Endothelial cell of umbilical vein (primary cell): ENCODE data around the gene SFMBT2. TPM values are rescaled to one million over a fixed set of nuclear protein-coding genes. Genes with fewer than 3 reads are reported as not detected.

Source experiments
- BruUV-seq: library from RNA; stranded (reverse); fragments of 400-500 nt; replicated peaks from 2 replicates; lab custom pipeline; 2021; lab: Mats Ljungman, UMichigan
- CTCF ChIA-PET: fragments of 300-600, 350-600 bp; sonication (Branson Sonifier 250); formaldehyde crosslinking; loops from one replicate; lab custom pipeline; 2021; ENCODE audit warnings: antibody characterized with exemption, inconsistent platforms; lab: Charles Lee
- POLR2A ChIA-PET: fragments of 300-600, 350-600 bp; sonication (Branson Sonifier 250); formaldehyde crosslinking; loops from one replicate; lab custom pipeline; 2021; ENCODE audit warnings: antibody characterized with exemption, inconsistent platforms; lab: Charles Lee
- DNase-seq: peaks from one replicate; pipeline ENCODE4 v3.0.0-alpha.2; 2011; ENCODE audit warnings: low read depth, low spot score
- FAIRE-seq: peaks from 2 replicates; lab custom pipeline; 2011; peaks lifted over from hg19 to GRCh38; lab: Jason Lieb, UNC
- H2AFZ ChIP-seq: 2 replicates; pipeline ENCODE4 v1.6.0; 2012; ENCODE audit warnings: low read depth, low read length, control low read depth, inconsistent platforms
- H3K27ac ChIP-seq: 2 replicates; pipeline ENCODE4 v1.5.1; 2011; ENCODE audit warnings: low read depth, mild to moderate bottlenecking, control low read depth, low read length, moderate library complexity; ENCODE audit not compliant: insufficient read depth
- H3K27me3 ChIP-seq, 2 experiments: 2 replicates each; pipeline versions ENCODE4 v1.6.0 to v1.6.1; 2011; ENCODE audit warnings: low read length in 2 of 2, mixed read lengths in 1 of 2; ENCODE audit not compliant: control insufficient read depth in 2 of 2, insufficient read depth in 2 of 2
- H3K36me3 ChIP-seq, 2 experiments: 2 replicates in 1 of 2; 3 replicates in 1 of 2; pipeline ENCODE4 v1.5.1; 2011; ENCODE audit warnings: low read length in 2 of 2, mild to moderate bottlenecking in 1 of 2, moderate library complexity in 1 of 2; ENCODE audit not compliant: control insufficient read depth in 2 of 2, insufficient read depth in 2 of 2; ENCODE audit errors: extremely low read depth in 1 of 2
- H3K4me1 ChIP-seq: 3 replicates; pipeline ENCODE4 v1.5.1; 2011; ENCODE audit warnings: mild to moderate bottlenecking, low read length; ENCODE audit not compliant: control insufficient read depth, insufficient read depth; ENCODE audit errors: extremely low read depth
- H3K4me2 ChIP-seq: 2 replicates; pipeline ENCODE4 v1.6.1; 2011; ENCODE audit warnings: low read length, control low read depth, mixed read lengths; ENCODE audit not compliant: insufficient read depth
- H3K4me3 ChIP-seq, 3 experiments: fragments of 200-600 bp in 1 of 3; sonication (generic), shearing (Covaris generic) in 1 of 3; replicated peaks in 1 of 3; 2 replicates each; pipeline ENCODE4 v1.5.1; 2011 to 2016; ENCODE audit warnings: control low read depth in 3 of 3, low read length in 3 of 3, mild to moderate bottlenecking in 2 of 3, inconsistent platforms in 1 of 3, low read depth in 1 of 3, moderate library complexity in 1 of 3; ENCODE audit not compliant: insufficient read depth in 1 of 3
- H3K79me2 ChIP-seq: 2 replicates; pipeline ENCODE4 v1.6.0; 2012; ENCODE audit warnings: low read length, inconsistent platforms; ENCODE audit not compliant: control insufficient read depth, insufficient read depth
- H3K9ac ChIP-seq: replicated peaks from 2 replicates; pipeline ENCODE3; 2011; ENCODE audit warnings: low read length, control low read depth; ENCODE audit not compliant: insufficient read depth; ENCODE audit errors: extremely low read depth
- H3K9me1 ChIP-seq: replicated peaks from 3 replicates; pipeline ENCODE4 v1.6.0; 2011; ENCODE audit warnings: mild to moderate bottlenecking, low read length; ENCODE audit not compliant: control insufficient read depth, insufficient read depth; ENCODE audit errors: extremely low read depth
- H3K9me3 ChIP-seq: replicated peaks from 2 replicates; pipeline ENCODE4 v1.5.1; 2012; ENCODE audit warnings: low read length, inconsistent platforms; ENCODE audit not compliant: control insufficient read depth, insufficient read depth
- H4K20me1 ChIP-seq: replicated peaks from 2 replicates; pipeline ENCODE3; 2011; ENCODE audit warnings: mild to moderate bottlenecking, low read length; ENCODE audit not compliant: control insufficient read depth, insufficient read depth; ENCODE audit errors: extremely low read depth
- EZH2 ChIP-seq: IDR thresholded peaks from 2 replicates; pipeline ENCODE4 v1.6.1; 2012; ENCODE audit warnings: borderline replicate concordance, low read depth, mild to moderate bottlenecking, moderate library complexity, low read length, inconsistent platforms; ENCODE audit not compliant: severe bottlenecking
- FOS ChIP-seq: IDR thresholded peaks from 2 replicates; pipeline ENCODE4 v1.6.1; 2011; ENCODE audit warnings: mild to moderate bottlenecking, low read length, moderate library complexity, borderline replicate concordance; ENCODE audit not compliant: insufficient read depth
- GATA2 ChIP-seq: IDR thresholded peaks from 2 replicates; pipeline ENCODE4 v1.7.0; 2011; ENCODE audit warnings: low read depth, mild to moderate bottlenecking, moderate library complexity, mixed read lengths, low read length; ENCODE audit not compliant: insufficient read length, insufficient read depth
- JUN ChIP-seq: IDR thresholded peaks from 2 replicates; pipeline ENCODE4 v1.6.1; 2011; ENCODE audit warnings: borderline replicate concordance, low read depth; ENCODE audit not compliant: insufficient read length, insufficient read depth
- MAX ChIP-seq: IDR thresholded peaks from 2 replicates; pipeline ENCODE4 v1.6.1; 2011; ENCODE audit not compliant: insufficient read depth, insufficient read length
- MYC ChIP-seq: IDR thresholded peaks from one replicate; pipeline ENCODE4 v1.6.1; 2011; ENCODE audit warnings: mild to moderate bottlenecking, low read depth, low read length
- POLR2A ChIP-seq: IDR thresholded peaks from 2 replicates; pipeline ENCODE4 v1.6.1; 2012; ENCODE audit warnings: low read depth, mild to moderate bottlenecking, control low read depth, low read length
- POLR2AphosphoS5 ChIP-seq: IDR thresholded peaks from 2 replicates; pipeline ENCODE4 v1.6.1; 2012; ENCODE audit warnings: low read depth, mild to moderate bottlenecking, control low read depth, low read length, moderate library complexity; ENCODE audit not compliant: insufficient read depth
- dilution Hi-C: fragments of 300-500 bp; cut with MboI; formaldehyde crosslinking; loops from one replicate; pipeline ENCODE4 v1.15.0; 2019; ENCODE audit warnings: low sequenced_read_pairs; ENCODE audit not compliant: extremely low pct_ligation_motif_present
- intact Hi-C: fragments of 100-400 bp; cut with micrococcal nuclease; formaldehyde crosslinking; loops from one replicate; pipeline ENCODE4 v1.10.0; 2022
- polyA plus RNA-seq, 4 experiments: library from polyadenylated mRNA; depleted of rRNA in 3 of 4; stranded (reverse) in 3 of 4; unstranded in 1 of 4; fragments of >200 nt; gene quantifications; 2 replicates each; pipeline versions ENCODE4 v1.2.1 to v1.2.3, GENCODE V29; 2011 to 2012; ENCODE audit warnings: missing spikeins in 1 of 4
- total RNA-seq: library from RNA; stranded (reverse); gene quantifications from 2 replicates; pipeline ENCODE4 v1.2.3, GENCODE V29; 2021
- TF ChIP-seq, protein P1 (sequence below), 2 donors: IDR thresholded peaks; 1 replicate in 1 of 2; 2 replicates in 1 of 2; pipeline ENCODE4 v1.5.1; 2011; ENCODE audit warnings: low read length in 2 of 2, mild to moderate bottlenecking in 2 of 2, moderate library complexity in 2 of 2, control low read depth in 1 of 2, inconsistent platforms in 1 of 2, low read depth in 1 of 2; ENCODE audit not compliant: insufficient read depth in 1 of 2; ENCODE audit errors: extremely low read depth in 1 of 2

Gene SFMBT2
- total and polyA plus RNA-seq, 2 donors (not counting 3 experiments of a cell fraction or from before 2014, with no cell fraction given): 0.14 to 0.64 TPM

GRCh38 chr10:7419998-7420397, 9.2 kb upstream of the SFMBT2 start:
- intact Hi-C loops (loop anchor here (5.0 to 10.0 kb wide), 2 partner anchors 1003 to 1885 kb away; no protein-coding TSS in a partner anchor), dilution Hi-C loops (no loop called here)
- BruUV-seq: no TSS peak
- no peak overlapping the region for H3K9ac ChIP-seq
- no peak for DNase-seq
- no peak overlapping the region for H3K4me2 ChIP-seq
- H3K4me1 ChIP-seq: no peaks in the 10 kb centered on the region
- no peaks in the 10 kb centered on the region for H3K9me1 ChIP-seq
- H3K9me3 ChIP-seq: no peaks in the 10 kb centered on the region
- H3K36me3 ChIP-seq: no peaks in the 10 kb centered on the region
- H3K79me2 ChIP-seq: no peaks in the 10 kb centered on the region
- H3K27ac ChIP-seq: no peak overlapping the region
- ChIA-PET POLR2A (no interaction called here), CTCF (interaction anchor here (1.0 to 2.5 kb wide), 2 partner anchors 9 to 752 kb away, joined by 3 to 8 read pairs; partner anchors contain the start of gene SFMBT2)
- FAIRE-seq: no peak
- peaks cover 3 to 4% of the 10 kb centered on the region in 2 experiments for H3K27me3 ChIP-seq
- no peak overlapping the region for H2AFZ ChIP-seq
- no peaks in the 10 kb centered on the region for H4K20me1 ChIP-seq
- H3K4me3 ChIP-seq: no peak overlapping the region
- TF ChIP-seq MAX (no peak), POLR2A (no peak), GATA2 (no peak), EZH2 (no peak), FOS (no peak), JUN (no peak), MYC (no peak), POLR2AphosphoS5 (no peak)
- TF ChIP-seq, protein P1, sequence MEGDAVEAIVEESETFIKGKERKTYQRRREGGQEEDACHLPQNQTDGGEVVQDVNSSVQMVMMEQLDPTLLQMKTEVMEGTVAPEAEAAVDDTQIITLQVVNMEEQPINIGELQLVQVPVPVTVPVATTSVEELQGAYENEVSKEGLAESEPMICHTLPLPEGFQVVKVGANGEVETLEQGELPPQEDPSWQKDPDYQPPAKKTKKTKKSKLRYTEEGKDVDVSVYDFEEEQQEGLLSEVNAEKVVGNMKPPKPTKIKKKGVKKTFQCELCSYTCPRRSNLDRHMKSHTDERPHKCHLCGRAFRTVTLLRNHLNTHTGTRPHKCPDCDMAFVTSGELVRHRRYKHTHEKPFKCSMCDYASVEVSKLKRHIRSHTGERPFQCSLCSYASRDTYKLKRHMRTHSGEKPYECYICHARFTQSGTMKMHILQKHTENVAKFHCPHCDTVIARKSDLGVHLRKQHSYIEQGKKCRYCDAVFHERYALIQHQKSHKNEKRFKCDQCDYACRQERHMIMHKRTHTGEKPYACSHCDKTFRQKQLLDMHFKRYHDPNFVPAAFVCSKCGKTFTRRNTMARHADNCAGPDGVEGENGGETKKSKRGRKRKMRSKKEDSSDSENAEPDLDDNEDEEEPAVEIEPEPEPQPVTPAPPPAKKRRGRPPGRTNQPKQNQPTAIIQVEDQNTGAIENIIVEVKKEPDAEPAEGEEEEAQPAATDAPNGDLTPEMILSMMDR (IDR thresholded peaks at IDR 0.05; ENCODE audit: extremely low read depth in 1 of 2, insufficient read depth in 1 of 2, low read depth in 1 of 2, low read length in 2 of 2): no peak
